GM23338 (cell line): ENCODE measurements around the gene EMILIN2.

Source experiments
- TF ChIP-seq, protein P1 (sequence below): IDR thresholded peaks from one replicate; pipeline ENCODE4 v1.6.1; 2018; ENCODE audit warnings: antibody characterized with exemption; ENCODE audit not compliant: unreplicated experiment
- TF ChIP-seq, protein P2 (sequence below): IDR thresholded peaks from 2 replicates; pipeline ENCODE4 v1.6.1; 2016; ENCODE audit warnings: antibody characterized with exemption
- TF ChIP-seq, protein P3 (sequence below), 2 experiments: fragments of 200-600 bp in 1 of 2; sonication (generic) in 1 of 2; conservative IDR thresholded peaks; 2 replicates each; pipeline versions ENCODE4 v1.5.1 to v1.6.1; 2016 to 2017; ENCODE audit warnings: antibody characterized with exemption in 2 of 2, low read depth in 2 of 2, mild to moderate bottlenecking in 2 of 2, moderate library complexity in 1 of 2

DNA sequence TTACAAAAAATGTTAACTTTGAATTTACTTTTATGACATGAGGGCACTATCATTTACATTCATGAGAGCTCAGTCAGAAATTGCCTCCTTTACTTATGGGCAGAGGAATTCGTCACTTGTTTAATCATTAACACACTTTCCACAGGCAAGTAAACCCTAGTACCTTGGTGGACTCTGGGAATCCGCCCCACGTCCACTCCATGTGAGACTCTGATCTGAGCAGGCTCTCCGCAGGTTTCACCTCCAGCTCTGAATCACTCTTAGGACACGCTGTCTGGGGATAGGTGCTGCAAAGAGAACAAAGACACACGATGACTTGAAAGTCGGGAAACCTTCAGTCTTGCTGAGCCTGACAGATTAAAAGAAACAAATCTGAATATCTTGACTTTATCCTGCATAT is 92.5 kb downstream of the EMILIN2 start:
- TF ChIP-seq, protein P1, sequence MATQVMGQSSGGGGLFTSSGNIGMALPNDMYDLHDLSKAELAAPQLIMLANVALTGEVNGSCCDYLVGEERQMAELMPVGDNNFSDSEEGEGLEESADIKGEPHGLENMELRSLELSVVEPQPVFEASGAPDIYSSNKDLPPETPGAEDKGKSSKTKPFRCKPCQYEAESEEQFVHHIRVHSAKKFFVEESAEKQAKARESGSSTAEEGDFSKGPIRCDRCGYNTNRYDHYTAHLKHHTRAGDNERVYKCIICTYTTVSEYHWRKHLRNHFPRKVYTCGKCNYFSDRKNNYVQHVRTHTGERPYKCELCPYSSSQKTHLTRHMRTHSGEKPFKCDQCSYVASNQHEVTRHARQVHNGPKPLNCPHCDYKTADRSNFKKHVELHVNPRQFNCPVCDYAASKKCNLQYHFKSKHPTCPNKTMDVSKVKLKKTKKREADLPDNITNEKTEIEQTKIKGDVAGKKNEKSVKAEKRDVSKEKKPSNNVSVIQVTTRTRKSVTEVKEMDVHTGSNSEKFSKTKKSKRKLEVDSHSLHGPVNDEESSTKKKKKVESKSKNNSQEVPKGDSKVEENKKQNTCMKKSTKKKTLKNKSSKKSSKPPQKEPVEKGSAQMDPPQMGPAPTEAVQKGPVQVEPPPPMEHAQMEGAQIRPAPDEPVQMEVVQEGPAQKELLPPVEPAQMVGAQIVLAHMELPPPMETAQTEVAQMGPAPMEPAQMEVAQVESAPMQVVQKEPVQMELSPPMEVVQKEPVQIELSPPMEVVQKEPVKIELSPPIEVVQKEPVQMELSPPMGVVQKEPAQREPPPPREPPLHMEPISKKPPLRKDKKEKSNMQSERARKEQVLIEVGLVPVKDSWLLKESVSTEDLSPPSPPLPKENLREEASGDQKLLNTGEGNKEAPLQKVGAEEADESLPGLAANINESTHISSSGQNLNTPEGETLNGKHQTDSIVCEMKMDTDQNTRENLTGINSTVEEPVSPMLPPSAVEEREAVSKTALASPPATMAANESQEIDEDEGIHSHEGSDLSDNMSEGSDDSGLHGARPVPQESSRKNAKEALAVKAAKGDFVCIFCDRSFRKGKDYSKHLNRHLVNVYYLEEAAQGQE = no peak
- TF ChIP-seq, protein P2, sequence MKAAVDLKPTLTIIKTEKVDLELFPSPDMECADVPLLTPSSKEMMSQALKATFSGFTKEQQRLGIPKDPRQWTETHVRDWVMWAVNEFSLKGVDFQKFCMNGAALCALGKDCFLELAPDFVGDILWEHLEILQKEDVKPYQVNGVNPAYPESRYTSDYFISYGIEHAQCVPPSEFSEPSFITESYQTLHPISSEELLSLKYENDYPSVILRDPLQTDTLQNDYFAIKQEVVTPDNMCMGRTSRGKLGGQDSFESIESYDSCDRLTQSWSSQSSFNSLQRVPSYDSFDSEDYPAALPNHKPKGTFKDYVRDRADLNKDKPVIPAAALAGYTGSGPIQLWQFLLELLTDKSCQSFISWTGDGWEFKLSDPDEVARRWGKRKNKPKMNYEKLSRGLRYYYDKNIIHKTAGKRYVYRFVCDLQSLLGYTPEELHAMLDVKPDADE = no peak
- TF ChIP-seq, protein P3, sequence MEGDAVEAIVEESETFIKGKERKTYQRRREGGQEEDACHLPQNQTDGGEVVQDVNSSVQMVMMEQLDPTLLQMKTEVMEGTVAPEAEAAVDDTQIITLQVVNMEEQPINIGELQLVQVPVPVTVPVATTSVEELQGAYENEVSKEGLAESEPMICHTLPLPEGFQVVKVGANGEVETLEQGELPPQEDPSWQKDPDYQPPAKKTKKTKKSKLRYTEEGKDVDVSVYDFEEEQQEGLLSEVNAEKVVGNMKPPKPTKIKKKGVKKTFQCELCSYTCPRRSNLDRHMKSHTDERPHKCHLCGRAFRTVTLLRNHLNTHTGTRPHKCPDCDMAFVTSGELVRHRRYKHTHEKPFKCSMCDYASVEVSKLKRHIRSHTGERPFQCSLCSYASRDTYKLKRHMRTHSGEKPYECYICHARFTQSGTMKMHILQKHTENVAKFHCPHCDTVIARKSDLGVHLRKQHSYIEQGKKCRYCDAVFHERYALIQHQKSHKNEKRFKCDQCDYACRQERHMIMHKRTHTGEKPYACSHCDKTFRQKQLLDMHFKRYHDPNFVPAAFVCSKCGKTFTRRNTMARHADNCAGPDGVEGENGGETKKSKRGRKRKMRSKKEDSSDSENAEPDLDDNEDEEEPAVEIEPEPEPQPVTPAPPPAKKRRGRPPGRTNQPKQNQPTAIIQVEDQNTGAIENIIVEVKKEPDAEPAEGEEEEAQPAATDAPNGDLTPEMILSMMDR (conservative IDR thresholded peaks at IDR 0.05; ENCODE audit: low read depth in 2 of 2) = no peak
